HG03139 (cell line): ENCODE measurements around the gene CCDC136.

Experiments
- ATAC-seq: cut with Tn5 transposase; IDR thresholded peaks from one replicate; pipeline ENCODE4 v1.9.1; 2021; ENCODE audit not compliant: unreplicated experiment

CCDC136 gene

GRCh38 chr7:128859232-128860157 lies 67.7 kb downstream of the CCDC136 start:
- ATAC-seq, result no peak

GRCh38 chr7:128860158-128861073 lies 68.6 kb downstream of the CCDC136 start:
- no peak for ATAC-seq

GRCh38 chr7:128861957-128862570 lies 70.3 kb downstream of the CCDC136 start:
- no peak for ATAC-seq

- ATAC-seq, result peak; percentile 81
Measured at GRCh38 chr7:128862571-128863432, 71.0 kb downstream of the CCDC136 start, which contains the start of gene ATP6V1F. ATP6V1F (plus strand) TSS chr7:128862856; CDS start chr7:128862905, 49 bp downstream.

GRCh38 chr7:128863433-128863989 lies 71.7 kb downstream of the CCDC136 start:
- ATAC-seq, result peak; percentile 43

- no peak for ATAC-seq
Measured at GRCh38 chr7:128865303-128865702, 73.5 kb downstream of the CCDC136 start.

- no peak for ATAC-seq
Measured at GRCh38 chr7:128865996-128866877, 74.5 kb downstream of the CCDC136 start.

GRCh38 chr7:128867241-128867640 lies 75.5 kb downstream of the CCDC136 start:
- ATAC-seq, result no peak

DNA sequence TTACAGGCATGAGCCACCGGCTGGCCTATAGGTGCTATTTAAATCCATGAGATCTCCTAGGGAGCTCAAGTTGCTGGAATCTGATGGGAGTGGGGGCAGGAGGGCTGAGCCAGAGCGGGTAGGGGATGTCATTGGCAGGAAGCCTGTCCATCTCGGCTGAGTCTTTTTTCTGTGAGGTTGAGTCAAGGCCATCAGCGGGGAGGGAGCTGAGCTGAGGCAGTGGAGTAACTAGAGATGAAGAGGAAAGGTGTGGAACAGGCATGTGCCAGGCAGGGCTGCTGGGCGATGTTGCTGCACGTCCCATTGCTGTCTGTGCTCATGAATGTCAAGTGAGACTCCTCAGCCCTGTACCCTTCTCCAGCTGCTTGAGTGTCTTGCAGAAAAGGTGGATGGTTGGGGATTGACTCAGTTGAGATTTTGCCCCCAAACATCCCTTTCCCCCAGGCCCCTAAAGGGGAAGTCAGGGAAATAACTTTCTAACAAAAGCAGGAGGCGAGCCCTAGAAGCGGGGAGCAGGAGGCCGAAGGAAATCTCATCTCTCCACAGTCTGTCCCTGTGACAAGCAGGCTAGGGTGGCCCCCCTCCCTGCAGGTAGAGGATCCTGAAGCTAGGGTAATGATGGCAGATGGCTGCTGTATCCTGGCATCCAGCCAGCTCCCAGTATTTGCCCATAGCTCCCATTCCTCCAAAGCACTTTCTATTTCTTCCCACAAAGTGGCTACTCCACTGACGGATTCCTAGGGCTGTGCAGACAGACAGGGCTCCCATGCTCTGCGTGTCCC lies 76.3 kb downstream of the CCDC136 start:
- no peak for ATAC-seq

- ATAC-seq, result no peak
Measured at GRCh38 chr7:128868624-128869137, 76.9 kb downstream of the CCDC136 start.

GRCh38 chr7:128869138-128869943 lies 77.6 kb downstream of the CCDC136 start:
- no peak for ATAC-seq

DNA sequence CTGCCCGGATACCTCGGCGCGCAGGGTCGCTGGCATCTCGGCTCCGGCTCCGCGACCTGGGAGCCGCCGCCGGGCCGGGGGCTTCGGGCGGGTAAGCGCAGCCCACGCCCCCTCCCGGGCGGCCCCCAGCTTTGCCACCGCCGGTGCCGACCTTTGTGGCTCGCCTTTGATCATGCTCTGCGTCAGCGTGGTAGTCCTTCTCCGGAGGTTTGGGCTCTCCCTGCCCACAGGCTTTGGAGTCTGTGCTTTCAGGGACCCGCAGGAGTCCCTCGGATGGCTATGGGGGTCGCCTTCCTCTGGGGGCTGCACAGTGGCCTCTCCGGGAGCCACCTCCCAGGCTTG lies 78.1 kb downstream of the CCDC136 start:
- no peak for ATAC-seq

DNA sequence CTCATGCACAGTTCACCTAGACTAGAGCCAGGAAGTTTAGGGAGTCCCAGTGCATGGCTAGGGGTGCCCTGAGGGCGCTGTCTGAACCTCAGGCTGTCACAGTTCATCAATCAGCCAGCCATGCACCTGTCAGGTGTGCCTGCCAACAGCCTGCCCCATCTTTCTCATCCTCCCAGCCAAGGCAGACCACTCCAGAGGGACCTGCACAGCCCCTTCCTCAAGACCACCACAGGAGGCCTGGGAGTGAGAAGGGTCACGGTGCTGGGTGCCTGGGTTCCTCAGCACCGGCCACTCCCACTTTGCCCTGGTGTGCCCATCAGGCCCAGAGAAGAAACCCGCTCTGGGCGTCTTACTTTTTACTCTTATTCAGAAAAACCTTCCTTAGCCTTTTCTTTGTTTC lies 79.3 kb downstream of the CCDC136 start:
- ATAC-seq, result no peak
